Measurements from ENCODE around the gene ITIH5.

Gene ITIH5

DNA sequence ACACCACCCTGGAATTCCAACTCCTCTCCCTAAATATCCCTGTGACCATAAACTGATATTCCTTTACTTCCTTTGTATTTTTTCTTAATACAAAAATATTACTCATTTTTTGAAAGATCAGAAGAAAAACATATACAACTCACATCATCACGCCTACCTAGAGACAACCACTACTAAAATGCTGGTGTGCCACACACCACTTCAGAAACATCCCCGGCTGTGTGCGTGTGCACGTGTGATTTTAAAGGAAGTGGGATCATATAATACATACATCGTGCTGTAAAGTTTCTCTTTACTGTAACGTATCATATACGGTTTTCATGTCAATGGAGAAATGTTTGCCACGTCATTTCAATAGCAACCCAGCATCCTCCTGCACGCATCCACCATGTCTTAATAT lies 76.5 kb downstream of the ITIH5 start:
- Histone ChIP-seq H3K9me3 (ENCODE audit: control insufficient read depth in 1 of 2, low read length in 2 of 2) (no peaks in the 10 kb centered on the region), H3K27me3 (ENCODE audit: control insufficient read depth in 1 of 2, insufficient read depth in 2 of 2, low read length in 2 of 2) (no peaks in the 10 kb centered on the region), H3K36me3 (ENCODE audit: control insufficient read depth in 1 of 2, insufficient read depth in 2 of 2, low read length in 2 of 2) (no peaks in the 10 kb centered on the region), H3K4me3 (ENCODE audit: low read depth in 1 of 2, low read length in 2 of 2) (no peak overlapping the region), H3K4me1 (ENCODE audit: control insufficient read depth in 1 of 2, insufficient read depth in 2 of 2, low read length in 2 of 2) (no peaks in the 10 kb centered on the region), H3K27ac (ENCODE audit: low read depth, low read length) (no peak overlapping the region), H3K9ac (ENCODE audit: low read depth in 1 of 2, low read length in 2 of 2) (no peak overlapping the region)

DNA sequence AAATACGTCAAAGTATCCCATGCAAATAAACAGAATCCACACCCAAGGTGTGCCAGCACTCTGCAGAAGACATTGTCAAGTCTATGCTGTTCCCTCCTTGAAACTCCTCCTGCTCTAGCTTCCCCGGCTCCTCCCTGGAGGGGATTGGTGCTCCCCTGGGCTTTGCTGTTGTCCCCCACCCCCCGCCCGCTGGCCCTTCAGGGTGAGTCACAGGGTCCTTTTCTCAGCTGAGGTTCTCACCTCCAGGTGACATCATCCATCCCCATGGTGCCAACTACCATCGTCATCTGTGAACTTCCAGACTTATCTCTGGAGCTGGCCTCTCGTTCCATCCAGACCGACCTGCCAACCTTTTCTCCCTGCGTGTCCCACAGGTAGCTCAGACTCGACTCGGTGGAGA lies 77.0 kb downstream of the ITIH5 start:
- no peaks in the 10 kb centered on the region for H3K9me3 ChIP-seq (ENCODE audit: control insufficient read depth in 1 of 2, low read length in 2 of 2)
- no peaks in the 10 kb centered on the region for H3K36me3 ChIP-seq (ENCODE audit: control insufficient read depth in 1 of 2, insufficient read depth in 2 of 2, low read length in 2 of 2)
- no peak overlapping the region for H3K9ac ChIP-seq (ENCODE audit: low read depth in 1 of 2, low read length in 2 of 2)
- no peak overlapping the region for H3K27ac ChIP-seq (ENCODE audit: low read depth, low read length)
- no peaks in the 10 kb centered on the region for H3K4me1 ChIP-seq (ENCODE audit: control insufficient read depth in 1 of 2, insufficient read depth in 2 of 2, low read length in 2 of 2)
- no peaks in the 10 kb centered on the region for H3K27me3 ChIP-seq (ENCODE audit: control insufficient read depth in 1 of 2, insufficient read depth in 2 of 2, low read length in 2 of 2)
- H3K4me3 ChIP-seq (ENCODE audit: low read depth in 1 of 2, low read length in 2 of 2): no peak overlapping the region

DNA sequence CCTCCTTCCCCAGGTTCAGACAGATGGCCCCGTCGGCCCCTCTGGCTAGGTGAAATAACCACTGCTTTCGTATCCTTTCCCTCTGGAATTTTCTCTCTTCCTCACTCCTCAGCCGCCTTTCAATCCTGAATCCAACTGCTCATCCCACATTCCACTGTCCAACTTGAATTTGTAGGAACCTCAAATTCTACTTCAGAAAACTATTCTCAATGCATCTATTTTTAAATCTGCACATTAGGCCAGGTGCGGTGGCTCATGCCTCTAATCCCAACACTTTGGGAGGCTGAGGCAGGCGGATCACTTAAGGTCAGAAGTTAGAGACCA lies 78.9 kb downstream of the ITIH5 start:
- no peaks in the 10 kb centered on the region for H3K27me3 ChIP-seq (ENCODE audit: control insufficient read depth in 1 of 2, insufficient read depth in 2 of 2, low read length in 2 of 2)
- no peak overlapping the region for H3K9ac ChIP-seq (ENCODE audit: low read depth in 1 of 2, low read length in 2 of 2)
- no peak overlapping the region for H3K4me3 ChIP-seq (ENCODE audit: low read depth in 1 of 2, low read length in 2 of 2)
- H3K36me3 ChIP-seq (ENCODE audit: control insufficient read depth in 1 of 2, insufficient read depth in 2 of 2, low read length in 2 of 2): no peaks in the 10 kb centered on the region
- no peak overlapping the region for H3K27ac ChIP-seq (ENCODE audit: low read depth, low read length)
- no peaks in the 10 kb centered on the region for H3K4me1 ChIP-seq (ENCODE audit: control insufficient read depth in 1 of 2, insufficient read depth in 2 of 2, low read length in 2 of 2)
- no peaks in the 10 kb centered on the region for H3K9me3 ChIP-seq (ENCODE audit: control insufficient read depth in 1 of 2, low read length in 2 of 2)

DNA sequence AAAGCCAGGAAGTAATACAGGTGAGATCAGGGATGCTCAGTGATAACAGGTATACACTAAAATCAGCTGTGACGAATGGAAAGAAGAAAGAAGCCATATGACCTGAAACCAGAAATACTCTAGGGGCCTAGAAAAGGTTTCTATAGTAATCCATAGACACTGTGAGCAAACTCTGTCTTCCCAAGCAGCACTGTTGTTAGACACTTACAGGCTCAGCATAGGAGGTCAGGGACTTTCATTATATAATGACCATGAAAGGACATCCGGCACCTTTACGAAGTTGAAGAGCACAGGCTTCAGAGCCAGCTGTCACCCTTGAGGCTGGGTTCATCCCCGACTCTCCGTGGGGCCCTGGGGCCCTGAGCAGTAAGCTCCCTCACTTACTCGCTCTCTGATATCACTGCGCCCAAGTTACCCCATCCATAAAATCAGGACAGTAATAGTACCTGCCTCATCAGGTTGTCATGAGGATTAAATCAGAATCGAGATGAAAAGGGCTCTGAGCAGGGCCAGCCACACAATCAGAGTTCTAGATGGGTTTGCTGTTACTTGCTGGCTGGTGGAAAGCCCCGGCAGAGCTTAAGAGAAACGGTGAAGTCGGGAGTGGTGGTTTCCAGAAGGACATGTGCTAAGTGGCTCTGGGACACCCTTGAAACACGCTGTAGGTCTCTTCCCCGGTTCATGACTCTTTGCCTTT lies 79.5 kb downstream of the ITIH5 start:
- Histone ChIP-seq H3K27me3 (ENCODE audit: control insufficient read depth in 1 of 2, insufficient read depth in 2 of 2, low read length in 2 of 2) (no peaks in the 10 kb centered on the region), H3K27ac (ENCODE audit: low read depth, low read length) (no peak overlapping the region), H3K4me3 (ENCODE audit: low read depth in 1 of 2, low read length in 2 of 2) (no peak overlapping the region), H3K4me1 (ENCODE audit: control insufficient read depth in 1 of 2, insufficient read depth in 2 of 2, low read length in 2 of 2) (no peaks in the 10 kb centered on the region), H3K9ac (ENCODE audit: low read depth in 1 of 2, low read length in 2 of 2) (no peak overlapping the region), H3K9me3 (ENCODE audit: control insufficient read depth in 1 of 2, low read length in 2 of 2) (no peaks in the 10 kb centered on the region), H3K36me3 (ENCODE audit: control insufficient read depth in 1 of 2, insufficient read depth in 2 of 2, low read length in 2 of 2) (no peaks in the 10 kb centered on the region)

DNA sequence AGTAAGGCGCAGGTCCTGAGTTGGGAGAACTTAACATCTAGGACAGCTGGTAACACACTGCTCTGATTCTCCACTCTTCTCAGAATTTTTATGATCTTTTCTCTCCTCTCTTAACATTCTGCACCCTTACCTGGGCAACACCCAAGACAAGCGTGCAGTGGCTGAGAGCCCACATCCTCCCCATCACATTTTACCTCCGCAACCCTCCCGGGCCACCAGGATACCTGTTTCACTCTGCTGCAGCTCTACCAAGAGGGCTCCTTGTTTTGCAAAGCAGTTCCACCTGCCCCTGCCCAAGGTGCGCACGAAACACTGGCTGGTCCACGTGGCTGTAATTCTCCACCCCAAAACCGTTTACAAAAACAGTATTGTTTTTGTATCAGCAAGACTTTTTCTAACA lies 81.5 kb downstream of the ITIH5 start:
- no peaks in the 10 kb centered on the region for H3K9me3 ChIP-seq (ENCODE audit: control insufficient read depth in 1 of 2, low read length in 2 of 2)
- H3K4me3 ChIP-seq (ENCODE audit: low read depth in 1 of 2, low read length in 2 of 2): no peak overlapping the region
- no peaks in the 10 kb centered on the region for H3K36me3 ChIP-seq (ENCODE audit: control insufficient read depth in 1 of 2, insufficient read depth in 2 of 2, low read length in 2 of 2)
- H3K27ac ChIP-seq (ENCODE audit: low read depth, low read length): no peak overlapping the region
- H3K4me1 ChIP-seq (ENCODE audit: control insufficient read depth in 1 of 2, insufficient read depth in 2 of 2, low read length in 2 of 2): no peaks in the 10 kb centered on the region
- H3K9ac ChIP-seq (ENCODE audit: low read depth in 1 of 2, low read length in 2 of 2): no peak overlapping the region
- no peaks in the 10 kb centered on the region for H3K27me3 ChIP-seq (ENCODE audit: control insufficient read depth in 1 of 2, insufficient read depth in 2 of 2, low read length in 2 of 2)

DNA sequence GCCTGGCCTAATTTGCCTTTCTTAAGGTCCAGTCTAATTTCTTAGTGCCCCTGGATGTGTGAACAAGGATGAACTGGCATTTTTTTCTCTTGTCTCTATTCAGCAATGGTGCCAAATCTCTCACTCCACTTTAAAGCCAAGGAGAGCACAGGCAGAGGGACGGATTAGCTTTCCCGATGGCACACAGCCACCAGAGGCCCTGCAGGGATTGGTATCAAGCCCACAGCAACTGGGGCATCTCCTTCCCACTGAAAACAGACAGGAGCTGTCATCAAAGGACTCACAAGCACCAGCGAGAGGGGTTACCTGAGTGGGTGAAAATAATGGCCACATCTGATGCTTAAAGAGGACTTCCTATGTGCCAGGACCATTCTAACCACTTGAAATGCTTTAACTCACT lies 83.1 kb downstream of the ITIH5 start:
- no peak overlapping the region for H3K27ac ChIP-seq (ENCODE audit: low read depth, low read length)
- no peaks in the 10 kb centered on the region for H3K4me1 ChIP-seq (ENCODE audit: control insufficient read depth in 1 of 2, insufficient read depth in 2 of 2, low read length in 2 of 2)
- H3K9me3 ChIP-seq (ENCODE audit: control insufficient read depth in 1 of 2, low read length in 2 of 2): no peaks in the 10 kb centered on the region
- H3K4me3 ChIP-seq (ENCODE audit: low read depth in 1 of 2, low read length in 2 of 2): no peak overlapping the region
- H3K9ac ChIP-seq (ENCODE audit: low read depth in 1 of 2, low read length in 2 of 2): no peak overlapping the region
- H3K27me3 ChIP-seq (ENCODE audit: control insufficient read depth in 1 of 2, insufficient read depth in 2 of 2, low read length in 2 of 2): no peaks in the 10 kb centered on the region
- H3K36me3 ChIP-seq (ENCODE audit: control insufficient read depth in 1 of 2, insufficient read depth in 2 of 2, low read length in 2 of 2): no peaks in the 10 kb centered on the region

DNA sequence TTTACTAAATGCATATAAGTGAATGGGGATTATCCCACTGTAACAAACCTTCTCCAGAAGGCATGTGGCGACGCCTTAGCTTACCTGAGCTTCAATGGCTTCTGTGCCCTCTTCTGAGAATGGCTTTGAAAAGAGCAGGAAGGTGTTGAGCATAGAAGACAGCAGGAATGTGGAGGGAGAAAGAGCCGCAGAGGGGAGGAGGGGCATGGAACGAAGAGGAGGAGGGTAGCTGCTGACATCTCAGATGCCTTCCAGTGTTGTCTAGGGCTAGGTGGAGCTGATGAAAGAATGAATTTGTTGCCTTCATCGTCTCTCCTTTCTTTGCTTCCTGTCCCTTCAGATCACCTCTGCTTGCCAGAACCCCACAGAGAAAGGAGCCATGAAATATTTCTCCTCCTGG lies 86.2 kb downstream of the ITIH5 start:
- H3K9ac ChIP-seq (ENCODE audit: low read depth in 1 of 2, low read length in 2 of 2): no peak overlapping the region
- H3K27ac ChIP-seq (ENCODE audit: low read depth, low read length): no peak overlapping the region
- no peaks in the 10 kb centered on the region for H3K27me3 ChIP-seq (ENCODE audit: control insufficient read depth in 1 of 2, insufficient read depth in 2 of 2, low read length in 2 of 2)
- no peaks in the 10 kb centered on the region for H3K4me1 ChIP-seq (ENCODE audit: control insufficient read depth in 1 of 2, insufficient read depth in 2 of 2, low read length in 2 of 2)
- H3K9me3 ChIP-seq (ENCODE audit: control insufficient read depth in 1 of 2, low read length in 2 of 2): no peaks in the 10 kb centered on the region
- H3K4me3 ChIP-seq (ENCODE audit: low read depth in 1 of 2, low read length in 2 of 2): no peak overlapping the region
- no peaks in the 10 kb centered on the region for H3K36me3 ChIP-seq (ENCODE audit: control insufficient read depth in 1 of 2, insufficient read depth in 2 of 2, low read length in 2 of 2)

DNA sequence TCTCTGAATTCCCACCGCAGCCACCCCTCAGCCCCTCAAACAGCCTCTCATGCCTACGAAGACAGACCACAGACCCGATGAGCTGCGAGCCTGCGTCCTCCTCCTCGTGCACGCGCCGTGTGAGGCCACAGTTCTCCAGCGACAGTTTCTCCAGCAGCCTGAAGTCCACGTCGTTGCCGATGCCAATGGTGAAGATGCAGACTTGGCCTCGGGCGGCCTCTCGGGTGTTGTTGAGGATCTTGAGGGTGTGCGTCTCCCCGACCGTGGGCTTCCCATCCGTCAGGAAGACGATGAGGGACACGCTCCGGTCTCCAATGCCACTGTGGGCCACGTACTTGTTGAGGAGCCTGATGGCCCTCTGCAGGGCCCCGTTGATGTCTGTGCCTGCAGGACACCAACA lies 87.1 kb downstream of the ITIH5 start:
- H3K27ac ChIP-seq (ENCODE audit: low read depth, low read length): no peak overlapping the region
- no peaks in the 10 kb centered on the region for H3K36me3 ChIP-seq (ENCODE audit: control insufficient read depth in 1 of 2, insufficient read depth in 2 of 2, low read length in 2 of 2)
- H3K9me3 ChIP-seq (ENCODE audit: control insufficient read depth in 1 of 2, low read length in 2 of 2): no peaks in the 10 kb centered on the region
- H3K9ac ChIP-seq (ENCODE audit: low read depth in 1 of 2, low read length in 2 of 2): no peak overlapping the region
- no peak overlapping the region for H3K4me3 ChIP-seq (ENCODE audit: low read depth in 1 of 2, low read length in 2 of 2)
- no peaks in the 10 kb centered on the region for H3K27me3 ChIP-seq (ENCODE audit: control insufficient read depth in 1 of 2, insufficient read depth in 2 of 2, low read length in 2 of 2)
- H3K4me1 ChIP-seq (ENCODE audit: control insufficient read depth in 1 of 2, insufficient read depth in 2 of 2, low read length in 2 of 2): no peaks in the 10 kb centered on the region

DNA sequence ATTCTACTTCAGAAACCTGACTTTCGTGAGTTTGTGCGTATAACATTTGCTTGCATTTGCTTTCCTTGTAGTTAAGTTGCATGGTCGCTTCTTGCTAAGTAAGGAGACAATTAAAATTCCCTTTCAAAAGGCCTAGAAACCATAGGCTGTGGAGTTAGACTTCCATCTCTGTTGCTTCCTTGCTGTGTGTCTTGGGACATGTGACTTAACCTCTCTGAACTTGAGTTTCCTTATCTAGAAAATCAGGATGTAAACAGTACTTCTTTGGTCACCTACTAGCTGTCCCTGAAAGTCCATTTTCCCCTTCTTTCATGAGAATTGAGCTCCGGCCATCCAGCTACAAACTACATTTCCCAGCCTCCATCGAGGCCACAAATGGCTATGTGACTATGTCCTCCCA lies 89.2 kb downstream of the ITIH5 start:
- H3K9ac ChIP-seq (ENCODE audit: low read depth in 1 of 2, low read length in 2 of 2): no peak overlapping the region
- no peaks in the 10 kb centered on the region for H3K9me3 ChIP-seq (ENCODE audit: control insufficient read depth in 1 of 2, low read length in 2 of 2)
- H3K27ac ChIP-seq (ENCODE audit: low read depth, low read length): no peak overlapping the region
- no peaks in the 10 kb centered on the region for H3K27me3 ChIP-seq (ENCODE audit: control insufficient read depth in 1 of 2, insufficient read depth in 2 of 2, low read length in 2 of 2)
- no peaks in the 10 kb centered on the region for H3K36me3 ChIP-seq (ENCODE audit: control insufficient read depth in 1 of 2, insufficient read depth in 2 of 2, low read length in 2 of 2)
- no peak overlapping the region for H3K4me3 ChIP-seq (ENCODE audit: low read depth in 1 of 2, low read length in 2 of 2)
- no peaks in the 10 kb centered on the region for H3K4me1 ChIP-seq (ENCODE audit: control insufficient read depth in 1 of 2, insufficient read depth in 2 of 2, low read length in 2 of 2)

DNA sequence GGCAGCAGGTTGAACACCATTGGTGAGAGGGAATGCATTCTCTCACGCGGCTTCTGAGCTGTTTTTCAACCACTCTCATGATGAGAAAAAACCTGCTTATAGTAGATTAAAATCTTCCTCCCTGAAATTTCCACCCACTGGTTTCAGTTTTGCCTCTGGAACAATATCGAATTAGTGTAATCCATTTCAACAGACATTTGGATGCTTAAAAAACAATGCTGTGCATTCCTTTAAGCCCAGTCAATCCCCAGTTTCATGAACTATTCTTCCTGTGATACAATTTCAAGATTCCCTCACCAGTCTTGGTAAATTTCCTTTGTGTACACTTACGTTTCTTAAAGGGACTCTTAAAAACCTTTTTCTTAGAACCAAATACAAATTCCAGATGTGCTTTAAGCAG lies 89.6 kb downstream of the ITIH5 start:
- Histone ChIP-seq H3K36me3 (ENCODE audit: control insufficient read depth in 1 of 2, insufficient read depth in 2 of 2, low read length in 2 of 2) (no peaks in the 10 kb centered on the region), H3K27ac (ENCODE audit: low read depth, low read length) (no peak overlapping the region), H3K4me3 (ENCODE audit: low read depth in 1 of 2, low read length in 2 of 2) (no peak overlapping the region), H3K9me3 (ENCODE audit: control insufficient read depth in 1 of 2, low read length in 2 of 2) (no peaks in the 10 kb centered on the region), H3K4me1 (ENCODE audit: control insufficient read depth in 1 of 2, insufficient read depth in 2 of 2, low read length in 2 of 2) (peaks cover 0 to 3% of the 10 kb centered on the region in 2 donors), H3K27me3 (ENCODE audit: control insufficient read depth in 1 of 2, insufficient read depth in 2 of 2, low read length in 2 of 2) (no peaks in the 10 kb centered on the region), H3K9ac (ENCODE audit: low read depth in 1 of 2, low read length in 2 of 2) (no peak overlapping the region)

DNA sequence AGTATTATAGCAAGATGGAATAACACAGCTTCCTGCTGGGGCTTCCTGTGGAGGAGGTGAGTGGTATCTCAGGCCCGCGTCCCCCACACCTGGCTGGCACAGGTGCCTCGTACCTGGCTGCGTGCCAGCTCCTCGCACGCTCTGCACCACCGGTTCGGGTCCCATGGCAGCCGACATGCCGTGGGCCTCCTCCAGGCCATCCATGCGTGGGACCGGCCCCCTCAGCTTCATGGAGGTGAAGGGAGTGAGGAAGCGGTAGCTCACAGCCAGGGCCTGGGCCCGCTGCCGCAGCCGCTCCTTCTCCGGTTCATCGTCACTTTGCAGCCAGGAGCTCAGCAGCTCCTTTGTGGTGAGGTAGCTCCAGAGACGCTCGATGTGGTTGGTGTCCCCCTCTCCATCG lies 90.4 kb downstream of the ITIH5 start:
- peaks cover 0 to 4% of the 10 kb centered on the region in 2 donors for H3K4me1 ChIP-seq (ENCODE audit: control insufficient read depth in 1 of 2, insufficient read depth in 2 of 2, low read length in 2 of 2)
- H3K27ac ChIP-seq (ENCODE audit: low read depth, low read length): no peak overlapping the region
- H3K36me3 ChIP-seq (ENCODE audit: control insufficient read depth in 1 of 2, insufficient read depth in 2 of 2, low read length in 2 of 2): no peaks in the 10 kb centered on the region

More for the DNA sequence above, 90.4 kb downstream of the ITIH5 start:
- H3K27me3 ChIP-seq (ENCODE audit: control insufficient read depth in 1 of 2, insufficient read depth in 2 of 2, low read length in 2 of 2): no peaks in the 10 kb centered on the region
- H3K9ac ChIP-seq (ENCODE audit: low read depth in 1 of 2, low read length in 2 of 2): no peak overlapping the region
- H3K4me3 ChIP-seq (ENCODE audit: low read depth in 1 of 2, low read length in 2 of 2): no peak overlapping the region
- no peaks in the 10 kb centered on the region for H3K9me3 ChIP-seq (ENCODE audit: control insufficient read depth in 1 of 2, low read length in 2 of 2)

Measured in duodenal mucosa (tissue), 2 donors.